GM18519 (cell line): ENCODE data around the gene IFNLR1.

Source experiments
- ATAC-seq: cut with Tn5 transposase; IDR thresholded peaks from one replicate; pipeline ENCODE4 v1.9.1; 2021; ENCODE audit warnings: mild to moderate bottlenecking, moderate library complexity; ENCODE audit not compliant: unreplicated experiment, low FRiP score

IFNLR1 gene

DNA sequence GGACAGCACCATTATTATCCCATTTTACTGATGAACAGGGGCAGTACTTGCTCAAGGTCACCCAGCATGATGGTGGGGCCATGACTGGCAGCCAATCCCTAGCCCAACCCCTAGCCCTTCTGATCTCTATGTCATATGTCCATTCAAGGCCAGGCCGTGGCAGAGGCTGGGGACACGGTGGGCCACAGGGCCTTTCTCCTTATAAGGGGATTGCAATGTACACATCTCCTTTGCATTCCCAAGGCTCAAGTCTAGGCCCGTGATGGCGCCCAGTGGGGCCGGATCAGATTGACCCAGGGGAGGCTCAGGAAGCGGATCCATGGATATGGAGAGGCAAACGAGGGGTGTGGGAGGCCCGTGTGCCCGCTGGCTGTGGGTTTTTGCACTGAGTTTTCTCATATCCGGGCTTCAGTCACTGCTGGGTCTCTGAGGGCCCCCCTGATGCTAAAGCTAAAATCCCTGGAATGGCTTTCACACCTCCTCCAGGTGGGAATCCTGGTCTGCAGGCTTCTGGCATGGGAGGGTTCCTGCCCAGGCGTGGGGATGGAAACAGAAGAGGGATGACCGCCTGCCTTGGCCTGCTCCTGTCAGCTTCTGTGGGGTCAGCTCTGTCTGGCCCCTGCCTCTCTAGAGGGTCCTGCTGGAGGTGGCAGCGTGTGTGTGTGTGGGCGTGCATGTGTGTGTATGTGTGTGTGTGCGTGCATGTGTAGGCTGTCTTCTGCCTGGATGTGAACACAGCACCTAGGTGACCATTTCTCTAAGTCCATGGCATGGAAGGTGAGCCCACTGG is 77.2 kb downstream of the IFNLR1 start:
- ATAC-seq = no peak

DNA sequence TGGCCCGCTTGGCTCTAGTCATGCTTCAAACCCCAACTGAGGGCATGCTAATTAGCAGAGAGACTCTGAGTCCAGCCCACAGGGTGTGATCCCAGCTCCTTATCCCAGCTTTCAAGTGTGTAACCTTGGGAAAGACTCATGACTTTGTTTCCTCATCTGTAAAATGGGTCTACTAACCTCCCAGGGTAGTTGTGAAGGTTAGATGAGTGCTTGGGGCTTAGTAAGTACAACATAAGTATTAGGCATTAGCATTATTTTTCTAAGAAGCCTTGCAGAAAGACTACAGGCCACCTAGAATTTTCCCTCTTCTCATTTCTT is 78.0 kb downstream of the IFNLR1 start:
- ATAC-seq = no peak

DNA sequence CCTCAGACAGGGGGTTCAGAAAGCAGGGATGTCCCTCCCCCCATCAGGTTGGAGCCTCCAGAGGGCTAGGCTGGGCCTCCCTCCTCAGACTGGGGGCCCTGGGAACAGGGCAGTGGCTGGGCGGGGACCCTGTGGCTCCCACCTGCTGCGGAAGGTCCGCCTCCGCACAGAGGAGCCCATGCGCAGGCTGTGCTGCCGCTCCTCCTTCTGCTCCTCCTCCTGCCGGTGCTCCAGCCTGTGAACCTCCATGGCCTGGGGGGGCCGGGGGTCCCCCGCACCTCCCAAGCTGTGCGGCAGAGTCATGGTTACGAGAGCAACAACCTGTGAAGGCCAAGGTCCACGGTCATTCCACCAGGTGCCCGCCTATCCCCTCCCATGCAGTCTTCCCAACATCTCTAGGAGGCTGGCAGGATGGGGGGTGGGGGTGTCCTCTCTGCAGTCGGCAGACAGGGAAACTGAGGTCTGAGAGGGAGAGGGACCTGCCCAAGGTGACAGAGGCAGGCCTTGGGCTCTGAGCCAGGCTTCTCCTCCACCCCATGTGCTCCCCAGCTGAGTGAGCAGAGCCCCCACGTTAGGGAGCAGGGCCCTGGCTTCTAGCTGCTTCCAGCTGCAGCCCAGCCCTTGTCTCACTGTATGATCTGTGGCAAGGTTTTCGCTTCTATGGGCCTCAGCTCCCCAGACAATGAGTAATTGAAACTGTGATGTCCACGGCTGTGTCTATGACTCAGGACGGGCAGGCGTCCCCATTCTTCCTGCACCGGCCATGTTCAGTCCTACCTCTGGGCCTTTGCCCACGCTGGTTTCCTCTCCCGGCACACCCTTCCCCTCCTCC is 78.5 kb downstream of the IFNLR1 start:
- no peak for ATAC-seq

DNA sequence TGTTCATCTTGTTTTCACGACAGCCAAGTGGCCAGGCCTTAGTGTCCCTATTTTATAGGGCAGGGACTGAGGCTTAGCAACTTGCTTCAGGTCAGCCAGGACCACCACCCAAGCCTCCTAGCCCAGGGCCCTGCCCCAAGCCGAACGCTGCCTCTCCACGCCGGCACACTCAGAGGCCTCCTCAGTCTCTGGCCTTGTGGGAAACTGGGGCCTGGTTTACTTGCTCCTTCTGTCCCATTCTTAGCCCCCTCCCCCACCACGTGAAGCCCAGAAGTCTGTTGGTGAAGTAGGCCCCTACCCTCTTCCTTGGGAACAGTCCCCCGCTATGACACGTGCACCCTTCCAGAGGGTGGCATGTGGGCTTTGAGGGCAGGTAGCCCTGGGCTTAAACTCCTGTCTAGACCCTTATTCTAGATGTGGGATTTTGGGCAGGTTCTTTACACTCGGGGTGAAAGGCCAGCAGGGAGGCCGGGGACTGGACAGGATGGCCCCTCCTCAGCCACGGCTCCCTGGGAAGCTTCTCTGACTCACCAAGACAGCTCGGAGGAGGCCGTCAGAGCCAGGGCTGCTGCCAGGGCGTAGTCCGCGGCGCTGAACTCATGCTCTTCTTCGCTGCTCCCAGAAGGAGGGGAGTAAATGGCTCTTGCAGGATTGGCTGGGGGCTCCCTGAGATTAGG is 79.5 kb downstream of the IFNLR1 start:
- ATAC-seq = no peak

DNA sequence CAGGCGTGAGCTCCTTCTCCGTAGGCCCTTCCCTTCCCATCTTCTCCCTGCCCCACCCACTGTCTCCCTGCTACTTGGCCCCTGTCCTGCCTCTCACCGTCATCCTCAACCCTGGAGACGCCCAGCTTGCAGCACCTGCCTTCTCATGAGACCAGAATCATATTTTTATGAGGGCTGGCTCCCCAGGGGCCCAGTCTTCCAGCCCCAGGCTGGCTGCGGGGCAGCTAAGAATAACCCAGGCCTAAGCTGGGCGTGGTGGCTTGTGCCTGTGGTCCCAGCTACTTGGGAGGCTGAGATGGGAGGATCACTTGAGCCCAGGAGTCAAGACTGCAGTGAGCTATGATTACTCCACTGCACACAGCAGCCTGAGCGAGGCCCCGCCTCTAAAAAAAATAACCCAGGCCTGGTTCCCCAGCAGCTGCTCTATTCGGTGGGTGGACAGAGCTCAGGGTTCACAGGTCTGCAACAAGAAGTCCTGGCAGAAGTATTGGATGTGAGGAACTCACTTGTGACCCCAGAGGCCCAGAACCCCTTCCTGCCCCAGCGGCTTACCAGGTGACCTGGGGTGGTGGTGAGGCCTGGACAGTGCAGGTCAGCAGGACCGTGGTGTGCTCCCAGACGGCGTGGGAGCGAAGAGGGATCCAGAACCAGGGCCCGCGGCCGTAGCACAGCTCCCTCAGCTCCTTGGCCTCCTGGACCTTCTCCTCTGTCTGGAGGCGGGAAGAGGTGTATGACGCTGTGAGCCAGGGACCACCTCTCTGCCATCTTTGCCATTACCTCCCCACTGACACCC is 81.5 kb downstream of the IFNLR1 start:
- no peak for ATAC-seq

DNA sequence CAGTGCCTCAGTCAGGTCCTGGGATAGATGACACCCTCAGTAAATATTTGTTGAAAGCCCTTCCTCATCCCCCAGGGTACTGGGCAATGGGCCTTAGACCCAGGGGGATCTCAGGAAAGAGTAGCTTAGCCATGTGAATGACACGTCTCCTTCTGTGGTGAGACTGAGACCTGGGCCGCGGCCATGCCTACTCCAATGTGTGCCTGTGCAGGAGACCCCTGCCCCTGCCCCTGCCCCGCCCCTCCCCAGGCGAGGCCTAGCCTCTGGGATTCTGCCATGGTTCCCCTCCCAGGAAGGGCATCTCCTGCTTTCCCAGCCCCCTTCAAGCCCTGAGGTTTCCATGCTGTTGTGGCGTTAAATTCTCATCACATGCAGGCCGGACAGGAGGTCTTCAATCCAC is 82.2 kb downstream of the IFNLR1 start:
- no peak for ATAC-seq
